H9 (cell line): Measurements from ENCODE around the gene HLA-A. TPM values are rescaled to one million over a fixed set of nuclear protein-coding genes. Genes with fewer than 3 reads are reported as not detected.

Experiments
- DNase-seq: peaks from one replicate; pipeline ENCODE4 v3.0.0-alpha.2; 2017
- H2AFZ ChIP-seq: one replicate; pipeline ENCODE4 v1.6.1; 2013; ENCODE audit warnings: mild to moderate bottlenecking, low read length, control low read depth, moderate library complexity
- H2AK5ac ChIP-seq: 2 replicates; pipeline ENCODE4 v1.6.1; 2013; ENCODE audit warnings: low read length, control low read depth, mixed read lengths; ENCODE audit not compliant: insufficient read length
- H2BK120ac ChIP-seq: one replicate; pipeline ENCODE4 v1.6.1; 2013; ENCODE audit warnings: low read depth, mild to moderate bottlenecking, low read length, control low read depth, inconsistent platforms; ENCODE audit not compliant: poor library complexity, severe bottlenecking
- H2BK12ac ChIP-seq: 2 replicates; pipeline ENCODE4 v1.6.1; 2013; ENCODE audit warnings: low read length, control low read depth, mixed read lengths, low read depth; ENCODE audit not compliant: insufficient read length
- H2BK15ac ChIP-seq: 2 replicates; pipeline ENCODE4 v1.6.1; 2013; ENCODE audit warnings: low read depth, low read length, control low read depth
- H2BK20ac ChIP-seq: one replicate; pipeline ENCODE4 v1.6.1; 2013; ENCODE audit warnings: low read depth, mild to moderate bottlenecking, low read length, control low read depth, inconsistent platforms; ENCODE audit not compliant: poor library complexity, severe bottlenecking
- H2BK5ac ChIP-seq: 2 replicates; pipeline ENCODE4 v1.6.1; 2013; ENCODE audit warnings: low read length, control low read depth, mixed read lengths; ENCODE audit not compliant: insufficient read length
- H3K14ac ChIP-seq: 2 replicates; pipeline ENCODE4 v1.6.1; 2013; ENCODE audit warnings: low read length, control low read depth; ENCODE audit not compliant: insufficient read depth
- H3K18ac ChIP-seq: 2 replicates; pipeline ENCODE4 v1.6.1; 2013; ENCODE audit warnings: low read depth, mild to moderate bottlenecking, mixed read lengths, low read length, control low read depth; ENCODE audit not compliant: insufficient read length
- H3K23ac ChIP-seq: 2 replicates; pipeline ENCODE4 v1.6.1; 2013; ENCODE audit warnings: low read length, control low read depth, mixed read lengths, low read depth; ENCODE audit not compliant: insufficient read length
- H3K23me2 ChIP-seq: 2 replicates; pipeline ENCODE4 v1.6.1; 2013; ENCODE audit warnings: low read depth, mild to moderate bottlenecking, mixed read lengths, low read length, control low read depth; ENCODE audit not compliant: insufficient read length, poor library complexity, severe bottlenecking
- H3K27ac ChIP-seq: 2 replicates; pipeline ENCODE4 v1.5.1; 2013; ENCODE audit warnings: low read length, control low read depth, mixed read lengths, low read depth; ENCODE audit not compliant: insufficient read length
- H3K27me3 ChIP-seq: 2 replicates; pipeline ENCODE4 v1.6.1; 2013; ENCODE audit warnings: low read length, control low read depth, inconsistent platforms; ENCODE audit not compliant: insufficient read depth
- H3K4ac ChIP-seq: 2 replicates; pipeline ENCODE4 v1.6.1; 2013; ENCODE audit warnings: low read depth, mild to moderate bottlenecking, control low read depth, inconsistent platforms, low read length, moderate library complexity
- H3K4me1 ChIP-seq: 2 replicates; pipeline ENCODE4 v1.6.1; 2013; ENCODE audit warnings: low read length, control low read depth, inconsistent platforms; ENCODE audit not compliant: insufficient read depth
- H3K4me2 ChIP-seq: 2 replicates; pipeline ENCODE4 v1.6.1; 2013; ENCODE audit warnings: low read length, control low read depth, mixed read lengths; ENCODE audit not compliant: insufficient read length, insufficient read depth
- H3K56ac ChIP-seq: 2 replicates; pipeline ENCODE4 v1.6.1; 2013; ENCODE audit warnings: low read depth, mild to moderate bottlenecking, mixed read lengths, low read length, control low read depth; ENCODE audit not compliant: insufficient read length
- H3K79me1 ChIP-seq: 2 replicates; pipeline ENCODE4 v1.6.1; 2013; ENCODE audit warnings: low read depth, mild to moderate bottlenecking, moderate library complexity, low read length, control low read depth, inconsistent platforms; ENCODE audit not compliant: insufficient read depth, poor library complexity, severe bottlenecking
- H3K79me2 ChIP-seq: 2 replicates; pipeline ENCODE4 v1.6.1; 2013; ENCODE audit warnings: low read length, control low read depth, inconsistent platforms; ENCODE audit not compliant: insufficient read depth
- H3K9ac ChIP-seq: 2 replicates; pipeline ENCODE4 v1.6.1; 2013; ENCODE audit warnings: low read length, control low read depth, mixed read lengths; ENCODE audit not compliant: insufficient read length; ENCODE audit errors: extremely low read depth
- H3K9me3 ChIP-seq: one replicate; pipeline ENCODE4 v1.6.1; 2013; ENCODE audit warnings: low read depth, low read length, inconsistent platforms; ENCODE audit not compliant: control insufficient read depth
- H3T11ph ChIP-seq: one replicate; pipeline ENCODE4 v1.6.1; 2013; ENCODE audit warnings: mild to moderate bottlenecking, low read length, control low read depth, inconsistent platforms
- H4K20me1 ChIP-seq: one replicate; pipeline ENCODE4 v1.6.1; 2013; ENCODE audit not compliant: control insufficient read depth, insufficient read length, insufficient read depth
- H4K5ac ChIP-seq: 2 replicates; pipeline ENCODE4 v1.6.1; 2013; ENCODE audit warnings: low read depth, mild to moderate bottlenecking, mixed read lengths, low read length, control low read depth; ENCODE audit not compliant: insufficient read length
- H4K8ac ChIP-seq: replicated peaks from 2 replicates; pipeline ENCODE4 v1.6.1; 2013; ENCODE audit warnings: low read length, control low read depth, mixed read lengths, low read depth; ENCODE audit not compliant: insufficient read length
- H4K91ac ChIP-seq: 2 replicates; pipeline ENCODE4 v1.6.1; 2013; ENCODE audit warnings: low read depth, mild to moderate bottlenecking, moderate library complexity, mixed read lengths, low read length, control low read depth; ENCODE audit not compliant: insufficient read length
- H3K27ac Mint-ChIP-seq, 3 experiments: 2 replicates in 2 of 3; 3 replicates in 1 of 3; pipeline ENCODE4 v1.8.0; 2020 to 2021; ENCODE audit warnings: mixed read lengths in 3 of 3, mild to moderate bottlenecking in 1 of 3, moderate library complexity in 1 of 3
- H3K27me3 Mint-ChIP-seq: 2 replicates; pipeline ENCODE4 v1.8.0; 2021; ENCODE audit warnings: low read depth, mild to moderate bottlenecking, moderate library complexity, mixed read lengths
- H3K36me3 Mint-ChIP-seq, 3 experiments: 2 replicates in 2 of 3; 3 replicates in 1 of 3; pipeline ENCODE4 v1.8.0; 2020 to 2021; ENCODE audit warnings: low read depth in 3 of 3, mixed read lengths in 3 of 3; ENCODE audit not compliant: insufficient read depth in 1 of 3
- H3K4me1 Mint-ChIP-seq, 2 experiments: 2 replicates each; pipeline ENCODE4 v1.8.0; 2020; ENCODE audit warnings: mixed read lengths in 2 of 2
- H3K4me3 Mint-ChIP-seq, 2 experiments: 2 replicates in 1 of 2; 3 replicates in 1 of 2; pipeline ENCODE4 v1.8.0; 2020 to 2021; ENCODE audit warnings: mild to moderate bottlenecking in 2 of 2, mixed read lengths in 2 of 2, moderate library complexity in 1 of 2
- H3K9me3 Mint-ChIP-seq, 2 experiments: 2 replicates in 1 of 2; 3 replicates in 1 of 2; pipeline ENCODE4 v1.8.0; 2020; ENCODE audit warnings: mild to moderate bottlenecking in 2 of 2, mixed read lengths in 2 of 2, moderate library complexity in 1 of 2
- CTCF ChIP-seq: fragments of 200-600 bp; sonication (generic); conservative IDR thresholded peaks from 3 replicates; pipeline ENCODE4 v1.8.0; 2021; ENCODE audit warnings: antibody characterized with exemption, mild to moderate bottlenecking
- WGBS: extraction: QIAGEN DNeasy Blood & Tissue Kit; methylation state at CpG from one replicate; pipeline ENCODE4 v1.1.7; 2013; ENCODE audit warnings: missing lambda C conversion rate, low lambda C conversion rate, mixed read lengths; ENCODE audit not compliant: insufficient read length; ENCODE audit errors: extremely low coverage; 5-methylcytosine and 5-hydroxymethylcytosine counted together
- total RNA-seq: library from RNA; stranded (reverse); gene quantifications from 2 replicates; pipeline ENCODE4 v1.2.1, GENCODE V29; 2021

HLA-A gene
- total RNA-seq, 1 experiment from 2014 or later = 248 TPM

DNA sequence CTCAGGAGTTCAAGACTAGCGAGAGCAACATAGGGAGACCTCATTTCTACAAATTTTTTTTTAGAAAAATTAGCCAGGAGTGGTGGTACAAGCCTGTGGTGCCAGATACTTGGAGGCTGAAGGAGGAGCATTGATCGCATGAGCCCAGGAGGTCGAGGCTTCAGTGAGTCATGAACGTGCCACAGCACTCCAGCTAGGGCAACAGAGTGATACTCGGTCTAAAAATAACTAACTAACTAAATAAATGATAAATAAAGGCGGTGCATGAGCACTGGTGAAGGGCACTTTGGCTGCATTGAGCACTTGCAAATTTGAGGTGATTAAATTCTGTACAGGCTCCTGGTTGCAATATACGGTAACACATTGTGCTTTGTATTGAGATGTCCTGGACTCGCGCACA, 13.5 kb downstream of the HLA-A start:
- Histone ChIP-seq H3T11ph (no peak overlapping the region), H2BK15ac (no peak overlapping the region), H3K27ac (no peak overlapping the region), H2BK5ac (no peak overlapping the region), H3K18ac (no peak overlapping the region), H2AFZ (no peak overlapping the region), H2BK12ac (no peak overlapping the region), H2BK20ac (no peak overlapping the region), H3K23me2 (no peaks in the 10 kb centered on the region), H4K5ac (no peak overlapping the region), H3K9me3 (no peaks in the 10 kb centered on the region), H3K23ac (no peak overlapping the region), H2AK5ac (no peak overlapping the region), H3K9ac (no peak overlapping the region), H3K79me1 (no peaks in the 10 kb centered on the region), H4K8ac (no peak overlapping the region), H4K20me1 (no peaks in the 10 kb centered on the region), H3K79me2 (no peaks in the 10 kb centered on the region), H2BK120ac (no peak overlapping the region), H3K4ac (no peak overlapping the region), H3K27me3 (no peaks in the 10 kb centered on the region), H3K14ac (no peak overlapping the region), H3K56ac (no peak overlapping the region), H3K4me1 (no peaks in the 10 kb centered on the region), H3K4me2 (no peak overlapping the region), H4K91ac (no peak overlapping the region)
- H3K4me1 Mint-ChIP-seq = peaks cover 4 to 11% of the 10 kb centered on the region in 2 experiments
- H3K4me3 Mint-ChIP-seq = no peak overlapping the region
- no peak overlapping the region for H3K27ac Mint-ChIP-seq
- DNase-seq = no peak
- peaks cover 10% of the 10 kb centered on the region for H3K27me3 Mint-ChIP-seq
- peaks cover 0 to 2% of the 10 kb centered on the region in 2 experiments; a peak in 3 of 5 replicates for H3K9me3 Mint-ChIP-seq
- WGBS = no CpG with 5 or more reads among the region's 9 CpGs
- peaks cover 0 to 10% (median 2%) of the 10 kb centered on the region in 3 experiments; a peak in 4 of 7 replicates for H3K36me3 Mint-ChIP-seq
- no peak for TF ChIP-seq CTCF
